Upper lobe of right lung (tissue), 1 donor: ENCODE data around the gene OR2F1. TPM values are rescaled to one million over a fixed set of nuclear protein-coding genes. Genes with fewer than 3 reads are reported as not detected.

ENCODE experiments used
- ATAC-seq: fragments of 200-7000 bp; cut with Tn5 transposase; one replicate; pipeline ENCODE4 v1.9.1; 2020; ENCODE audit warnings: mild to moderate bottlenecking, moderate library complexity
- DNase-seq: peaks from one replicate; pipeline ENCODE4 v3.0.0-alpha.2; 2020
- H3K27ac ChIP-seq: fragments of 200-600 bp; one replicate; pipeline ENCODE4 v1.8.0; 2022
- H3K27me3 ChIP-seq: fragments of 200-600 bp; one replicate; pipeline ENCODE4 v1.8.0; 2022; ENCODE audit warnings: mild to moderate bottlenecking
- H3K36me3 ChIP-seq: fragments of 200-600 bp; one replicate; pipeline ENCODE4 v1.8.0; 2022
- H3K4me1 ChIP-seq: fragments of 200-600 bp; one replicate; pipeline ENCODE4 v1.8.0; 2022
- H3K4me3 ChIP-seq: fragments of 200-600 bp; one replicate; pipeline ENCODE4 v1.8.0; 2022; ENCODE audit warnings: mild to moderate bottlenecking
- H3K9me3 ChIP-seq: fragments of 200-600 bp; one replicate; pipeline ENCODE4 v1.8.0; 2022
- intact Hi-C: fragments of 100-400 bp; cut with DNase I; formaldehyde crosslinking; loops from one replicate; pipeline ENCODE4 v1.11.0; 2022
- total RNA-seq: library from RNA; stranded (reverse); fragmentation: NEBNext Ultra II Directional; extraction: Animal tissue kit (Norgen Biotek cat#: 25700); gene quantifications from one replicate; pipeline ENCODE4 v1.2.1, GENCODE V29; 2021
- TF ChIP-seq, protein P1 (sequence below): fragments of 200-600 bp; IDR thresholded peaks from one replicate; pipeline ENCODE4 v1.8.0; 2022; ENCODE audit warnings: antibody characterized with exemption
- donor health status: DM: no; HTN: yes; CAD: no; lungs with severe emphysema.

The OR2F1 gene
- total RNA-seq, 1 donor from 2014 or later: not detected

DNA sequence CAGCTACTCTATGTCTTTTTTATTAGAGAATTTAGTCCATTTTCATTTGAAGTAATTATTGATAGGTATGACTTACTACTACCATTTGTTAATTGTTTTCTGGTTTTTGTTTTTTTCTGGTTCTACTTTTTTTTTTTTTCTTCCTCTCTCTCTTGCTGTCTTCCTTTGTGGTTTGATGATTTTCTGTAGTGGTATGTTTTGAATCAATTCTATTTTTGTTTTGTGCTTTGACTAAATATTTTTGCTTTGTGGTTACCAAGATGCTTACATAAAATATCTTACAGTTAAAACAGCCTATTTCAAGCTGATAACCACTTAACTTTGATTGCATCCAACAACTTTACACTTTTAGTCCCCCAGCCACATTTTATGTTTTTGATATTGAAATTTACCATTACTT, 22.9 kb upstream of the OR2F1 start:
- TF ChIP-seq, protein P1, sequence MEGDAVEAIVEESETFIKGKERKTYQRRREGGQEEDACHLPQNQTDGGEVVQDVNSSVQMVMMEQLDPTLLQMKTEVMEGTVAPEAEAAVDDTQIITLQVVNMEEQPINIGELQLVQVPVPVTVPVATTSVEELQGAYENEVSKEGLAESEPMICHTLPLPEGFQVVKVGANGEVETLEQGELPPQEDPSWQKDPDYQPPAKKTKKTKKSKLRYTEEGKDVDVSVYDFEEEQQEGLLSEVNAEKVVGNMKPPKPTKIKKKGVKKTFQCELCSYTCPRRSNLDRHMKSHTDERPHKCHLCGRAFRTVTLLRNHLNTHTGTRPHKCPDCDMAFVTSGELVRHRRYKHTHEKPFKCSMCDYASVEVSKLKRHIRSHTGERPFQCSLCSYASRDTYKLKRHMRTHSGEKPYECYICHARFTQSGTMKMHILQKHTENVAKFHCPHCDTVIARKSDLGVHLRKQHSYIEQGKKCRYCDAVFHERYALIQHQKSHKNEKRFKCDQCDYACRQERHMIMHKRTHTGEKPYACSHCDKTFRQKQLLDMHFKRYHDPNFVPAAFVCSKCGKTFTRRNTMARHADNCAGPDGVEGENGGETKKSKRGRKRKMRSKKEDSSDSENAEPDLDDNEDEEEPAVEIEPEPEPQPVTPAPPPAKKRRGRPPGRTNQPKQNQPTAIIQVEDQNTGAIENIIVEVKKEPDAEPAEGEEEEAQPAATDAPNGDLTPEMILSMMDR: no peak
- H3K4me1 ChIP-seq: no peaks in the 10 kb centered on the region
- H3K4me3 ChIP-seq: no peak overlapping the region
- H3K36me3 ChIP-seq: no peaks in the 10 kb centered on the region
- intact Hi-C loops: no loop called here
- H3K27me3 ChIP-seq: no peaks in the 10 kb centered on the region
- ATAC-seq: no peak
- H3K27ac ChIP-seq: no peak overlapping the region
- H3K9me3 ChIP-seq: no peaks in the 10 kb centered on the region
- no peak for DNase-seq

DNA sequence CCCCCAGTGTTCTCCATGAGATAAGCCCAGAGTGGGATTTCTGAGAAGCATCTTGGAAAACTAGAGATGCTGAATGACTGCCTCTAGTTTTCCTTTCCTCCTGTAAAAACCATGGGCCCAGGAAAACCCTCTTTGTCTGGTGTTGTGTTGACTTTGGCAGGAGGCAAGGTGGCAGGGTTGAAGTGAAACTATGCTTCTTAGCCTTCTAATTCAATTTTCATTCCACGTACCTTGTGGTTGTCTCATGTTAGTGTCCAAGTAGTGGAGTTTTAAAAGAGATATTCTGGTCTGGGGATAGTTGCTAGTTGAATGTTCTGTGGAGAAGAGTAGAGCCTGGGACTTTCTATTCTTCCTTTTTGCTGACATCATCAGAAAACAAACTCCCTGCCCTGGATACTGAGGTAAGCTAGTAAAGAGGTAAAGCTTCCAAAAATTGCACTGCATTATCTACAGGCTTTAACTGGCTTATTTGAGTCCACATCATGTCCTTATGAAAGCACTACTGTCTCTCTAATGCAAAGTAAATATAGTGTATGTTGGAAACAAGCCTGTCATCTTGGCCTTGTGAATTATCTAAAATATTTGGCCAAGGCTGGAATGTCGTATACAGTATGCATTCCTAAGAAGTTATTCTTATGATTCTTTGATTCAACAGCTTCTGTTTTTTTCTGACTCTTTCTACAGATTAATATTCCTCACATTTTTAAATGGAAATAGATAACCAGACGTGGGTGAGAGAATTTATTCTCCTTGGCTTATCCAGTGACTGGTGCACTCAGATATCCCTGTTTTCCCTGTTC, 19.9 kb upstream of the OR2F1 start, which contains the start of gene OR2F2:
Gene OR2F2 (plus strand): TSS at position 708 of the 800 bp plus-strand sequence. CDS start 0 bp downstream, at position 708.
- no peak for DNase-seq
- Histone ChIP-seq H3K27ac (no peak within 1 kb of the TSS), H3K4me1 (no peaks in the 10 kb centered on the region), H3K27me3 (no peaks in the 10 kb centered on the region), H3K9me3 (no peaks in the 10 kb centered on the region), H3K36me3 (no peaks in the 10 kb centered on the region), H3K4me3 (no peak within 1 kb of the TSS)
- TF ChIP-seq, protein P1: no peak
- intact Hi-C loops: no loop called here
- no peak for ATAC-seq

DNA sequence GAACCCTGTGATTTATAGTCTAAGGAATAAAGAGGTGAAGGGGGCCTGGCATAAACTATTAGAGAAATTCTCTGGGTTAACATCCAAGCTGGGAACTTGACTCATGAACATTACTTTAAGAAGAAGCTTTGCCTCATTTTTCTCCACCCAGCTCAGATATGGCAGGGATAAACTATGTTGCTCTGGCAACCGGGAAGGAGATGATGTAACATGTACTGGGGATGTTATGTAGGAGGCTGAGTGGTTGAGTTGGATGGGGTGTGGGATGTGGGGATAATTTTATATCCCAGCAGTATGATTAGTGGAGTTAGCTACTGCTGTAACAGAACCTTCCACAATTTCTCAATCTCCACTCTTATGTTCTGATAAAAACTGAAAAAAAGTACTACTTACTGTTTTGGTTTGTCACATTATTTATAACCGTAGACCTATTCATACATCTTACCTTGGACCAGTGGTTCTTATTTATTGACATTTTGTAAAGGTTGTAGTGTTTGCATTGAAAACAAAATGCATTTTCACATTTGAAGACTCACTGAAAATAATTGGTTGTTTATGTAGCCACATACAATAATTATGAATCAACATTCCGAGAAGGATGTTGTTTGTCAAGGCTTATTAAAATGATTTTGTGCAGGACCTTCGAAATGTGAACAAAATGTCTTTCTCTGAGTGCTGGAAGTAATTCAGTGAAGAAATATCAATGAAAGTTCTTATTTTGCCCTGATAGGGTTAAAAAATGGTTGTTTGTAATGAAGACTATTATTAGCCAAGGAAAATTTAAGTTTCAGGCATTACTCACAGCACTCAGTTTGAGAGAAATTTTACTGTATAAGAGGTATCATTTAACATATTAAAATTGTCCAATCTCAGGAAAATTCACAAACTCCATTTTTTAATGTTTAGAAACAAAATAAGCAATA, 18.3 kb upstream of the OR2F1 start:
- Histone ChIP-seq H3K4me3 (no peak overlapping the region), H3K9me3 (no peaks in the 10 kb centered on the region), H3K27ac (no peak overlapping the region), H3K4me1 (no peaks in the 10 kb centered on the region), H3K27me3 (no peaks in the 10 kb centered on the region), H3K36me3 (no peaks in the 10 kb centered on the region)
- ATAC-seq: no peak
- no peak for DNase-seq
- TF ChIP-seq, protein P1: no peak
- intact Hi-C loops: no loop called here

DNA sequence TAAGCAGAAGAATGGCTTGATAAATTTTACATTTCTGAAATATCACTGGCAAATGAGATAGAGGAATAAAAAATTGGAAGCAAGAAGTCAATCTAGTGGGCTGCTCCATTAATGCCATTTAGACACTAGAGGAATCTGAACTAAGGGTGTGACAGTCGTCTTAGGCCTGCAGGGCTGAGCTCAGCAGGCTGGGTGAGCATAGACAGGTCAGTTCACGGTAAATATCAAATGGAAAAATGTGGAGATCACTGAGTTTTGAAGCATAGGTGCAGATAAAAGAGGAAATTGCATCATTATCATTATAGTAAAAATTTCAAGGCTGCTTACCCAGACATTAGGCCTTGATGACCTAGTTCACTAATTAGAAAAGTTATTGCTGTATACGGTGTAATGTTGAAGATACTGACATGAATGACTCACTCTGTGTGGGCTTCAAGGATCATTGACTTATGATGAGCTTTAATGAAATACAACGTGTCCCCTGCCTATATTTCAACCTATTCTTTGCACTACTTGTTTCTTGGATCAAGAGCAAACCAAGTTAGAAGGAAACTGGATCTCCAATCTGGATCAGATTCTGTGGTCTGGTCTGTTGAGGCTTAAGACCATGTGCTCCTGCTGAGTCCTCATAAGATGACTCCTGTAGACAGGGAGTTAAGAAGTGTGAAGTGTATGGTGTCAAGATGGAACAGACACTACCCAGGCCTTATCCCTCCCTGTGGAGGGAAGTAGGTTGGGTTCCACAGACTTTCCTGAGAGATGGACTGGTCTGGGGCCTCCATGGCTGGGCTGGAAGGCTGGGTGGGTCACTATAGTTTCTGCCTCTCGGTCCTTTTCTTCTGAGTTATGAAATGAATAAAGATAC, 16.0 kb upstream of the OR2F1 start:
- ATAC-seq: no peak
- intact Hi-C loops: no loop called here
- no peak for DNase-seq
- Histone ChIP-seq H3K9me3 (no peaks in the 10 kb centered on the region), H3K4me3 (no peak overlapping the region), H3K27me3 (no peaks in the 10 kb centered on the region), H3K27ac (no peak overlapping the region), H3K36me3 (no peaks in the 10 kb centered on the region), H3K4me1 (no peaks in the 10 kb centered on the region)
- TF ChIP-seq, protein P1: no peak

DNA sequence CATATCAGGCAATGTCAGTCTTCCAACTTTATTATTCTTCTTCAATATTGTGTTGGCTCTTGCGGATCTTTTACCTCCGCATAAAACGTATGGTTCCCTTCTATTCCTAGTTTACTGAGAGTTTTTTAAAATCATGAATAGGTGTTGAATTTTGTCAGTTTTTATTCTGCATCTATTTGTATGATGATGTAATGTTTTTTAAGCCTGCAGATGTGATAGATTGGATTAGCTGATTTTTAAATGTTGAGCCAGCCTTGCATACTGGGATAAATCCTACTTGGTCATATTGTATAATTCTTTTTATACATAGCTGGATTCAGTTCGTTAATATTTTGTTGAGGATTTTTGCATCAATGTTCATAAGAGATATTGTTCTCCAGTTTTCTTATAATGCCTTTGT, 9.2 kb upstream of the OR2F1 start:
- Histone ChIP-seq H3K4me3 (no peak overlapping the region), H3K27ac (no peak overlapping the region), H3K9me3 (no peaks in the 10 kb centered on the region), H3K27me3 (no peaks in the 10 kb centered on the region), H3K36me3 (no peaks in the 10 kb centered on the region), H3K4me1 (no peaks in the 10 kb centered on the region)
- no peak for ATAC-seq
- no peak for DNase-seq
- intact Hi-C loops: no loop called here
- TF ChIP-seq, protein P1: no peak
